ENCODE results near the gene GPC3.

DNA sequence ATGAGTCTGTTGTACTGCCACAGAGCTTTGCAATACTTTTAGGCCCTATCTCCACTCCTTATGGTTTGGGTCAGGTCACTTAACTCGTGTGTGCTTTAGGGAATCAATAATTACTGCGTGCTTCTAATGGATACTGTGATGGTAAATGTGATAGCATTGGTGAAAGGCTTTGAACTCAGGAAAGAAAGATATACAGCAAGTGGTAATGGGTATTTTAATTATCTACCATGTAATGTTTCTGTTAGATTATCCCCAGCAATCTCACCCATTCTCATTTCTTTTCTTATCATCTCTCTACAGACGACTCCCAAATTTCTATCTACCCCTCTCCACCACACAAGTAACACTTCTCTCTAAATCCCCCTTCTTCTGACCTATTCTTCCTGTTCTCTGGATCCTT, 128.6 kb downstream of the GPC3 start:
- TF ChIP-seq, protein P1, sequence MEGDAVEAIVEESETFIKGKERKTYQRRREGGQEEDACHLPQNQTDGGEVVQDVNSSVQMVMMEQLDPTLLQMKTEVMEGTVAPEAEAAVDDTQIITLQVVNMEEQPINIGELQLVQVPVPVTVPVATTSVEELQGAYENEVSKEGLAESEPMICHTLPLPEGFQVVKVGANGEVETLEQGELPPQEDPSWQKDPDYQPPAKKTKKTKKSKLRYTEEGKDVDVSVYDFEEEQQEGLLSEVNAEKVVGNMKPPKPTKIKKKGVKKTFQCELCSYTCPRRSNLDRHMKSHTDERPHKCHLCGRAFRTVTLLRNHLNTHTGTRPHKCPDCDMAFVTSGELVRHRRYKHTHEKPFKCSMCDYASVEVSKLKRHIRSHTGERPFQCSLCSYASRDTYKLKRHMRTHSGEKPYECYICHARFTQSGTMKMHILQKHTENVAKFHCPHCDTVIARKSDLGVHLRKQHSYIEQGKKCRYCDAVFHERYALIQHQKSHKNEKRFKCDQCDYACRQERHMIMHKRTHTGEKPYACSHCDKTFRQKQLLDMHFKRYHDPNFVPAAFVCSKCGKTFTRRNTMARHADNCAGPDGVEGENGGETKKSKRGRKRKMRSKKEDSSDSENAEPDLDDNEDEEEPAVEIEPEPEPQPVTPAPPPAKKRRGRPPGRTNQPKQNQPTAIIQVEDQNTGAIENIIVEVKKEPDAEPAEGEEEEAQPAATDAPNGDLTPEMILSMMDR (IDR thresholded peaks at IDR 0.05): no peak
- TF ChIP-seq POLR2A (IDR thresholded peaks at IDR 0.05): no peak

Data from thyroid gland (tissue), 4 donors.